HFFc6 (cell line): ENCODE measurements around the gene ARHGEF25. TPM values are rescaled to one million over a fixed set of nuclear protein-coding genes. Genes with fewer than 3 reads are reported as not detected.
A peak's percentile ranks its signal among the peaks of the same experiment; 100 is the strongest.

Source experiments
- DNase-seq: peaks from one replicate; pipeline ENCODE4 v3.0.0-alpha.2; 2018
- H3K27ac Mint-ChIP-seq: 2 replicates; pipeline ENCODE4 v1.8.0; 2020; ENCODE audit warnings: mild to moderate bottlenecking, mixed read lengths
- H3K27me3 Mint-ChIP-seq: 2 replicates; pipeline ENCODE4 v1.8.0; 2021; ENCODE audit warnings: mild to moderate bottlenecking, moderate library complexity, mixed read lengths; ENCODE audit not compliant: insufficient read depth
- H3K36me3 Mint-ChIP-seq: 2 replicates; pipeline ENCODE4 v1.8.0; 2021; ENCODE audit warnings: low read depth, mixed read lengths
- H3K4me1 Mint-ChIP-seq: 2 replicates; pipeline ENCODE4 v1.8.0; 2020; ENCODE audit warnings: low read depth, mixed read lengths
- H3K4me3 Mint-ChIP-seq: 2 replicates; pipeline ENCODE4 v1.8.0; 2020; ENCODE audit warnings: mild to moderate bottlenecking, moderate library complexity, mixed read lengths
- H3K9me3 Mint-ChIP-seq: 2 replicates; pipeline ENCODE4 v1.8.0; 2020; ENCODE audit warnings: mild to moderate bottlenecking, mixed read lengths
- CTCF ChIP-seq: fragments of 200-600 bp; sonication (generic); IDR thresholded peaks from 2 replicates; pipeline ENCODE4 v1.5.0; 2021; ENCODE audit warnings: antibody characterized with exemption, mild to moderate bottlenecking
- total RNA-seq, 6 experiments: library from RNA; stranded (reverse); fragmentation: NEBNext Ultra II Directional; extraction: Animal tissue kit (Norgen Biotek cat#: 25700); gene quantifications; 2 replicates in 1 of 6; 3 replicates in 5 of 6; pipeline ENCODE4 v1.2.3, GENCODE V29; 2021

The ARHGEF25 gene
- total RNA-seq, 6 experiments from 2014 or later = 10.2 to 21.9 (median 11.9) TPM

- no peaks in the 10 kb centered on the region; the same call in 1 of the 2 replicates for H3K36me3 Mint-ChIP-seq
- TF ChIP-seq CTCF = no peak
- H3K9me3 Mint-ChIP-seq = no peaks in the 10 kb centered on the region
- H3K27ac Mint-ChIP-seq = no peak overlapping the region
- peaks cover 26% of the 10 kb centered on the region for H3K4me1 Mint-ChIP-seq
- no peak for DNase-seq
- H3K27me3 Mint-ChIP-seq = peaks cover 4% of the 10 kb centered on the region
- H3K4me3 Mint-ChIP-seq = no peak overlapping the region
These were observed 4.8 kb upstream of the ARHGEF25 start for GRCh38 chr12:57606399-57606798.

GRCh38 chr12:57606821-57607220 lies 4.4 kb upstream of the ARHGEF25 start:
- no peaks in the 10 kb centered on the region; the same call in 1 of the 2 replicates for H3K36me3 Mint-ChIP-seq
- peaks cover 26% of the 10 kb centered on the region for H3K4me1 Mint-ChIP-seq
- no peak overlapping the region for H3K4me3 Mint-ChIP-seq
- H3K9me3 Mint-ChIP-seq = no peaks in the 10 kb centered on the region
- H3K27me3 Mint-ChIP-seq = peaks cover 4% of the 10 kb centered on the region
- no peak for DNase-seq
- no peak overlapping the region for H3K27ac Mint-ChIP-seq
- TF ChIP-seq CTCF = no peak

- no peak for DNase-seq
- Mint-ChIP-seq H3K27ac (no peak overlapping the region), H3K27me3 (peaks cover 4% of the 10 kb centered on the region), H3K4me1 (peaks cover 33% of the 10 kb centered on the region), H3K9me3 (no peaks in the 10 kb centered on the region), H3K4me3 (no peak overlapping the region), H3K36me3 (no peaks in the 10 kb centered on the region)
- TF ChIP-seq CTCF = no peak
These were observed 3.1 kb upstream of the ARHGEF25 start for GRCh38 chr12:57607958-57608663.

- no peak overlapping the region for H3K4me3 Mint-ChIP-seq
- no peak for DNase-seq
- no peak for TF ChIP-seq CTCF
- no peaks in the 10 kb centered on the region for H3K36me3 Mint-ChIP-seq
- peaks cover 24% of the 10 kb centered on the region for H3K4me1 Mint-ChIP-seq
- peaks cover 4% of the 10 kb centered on the region for H3K27me3 Mint-ChIP-seq
- no peak overlapping the region for H3K27ac Mint-ChIP-seq
- H3K9me3 Mint-ChIP-seq = no peaks in the 10 kb centered on the region
These were observed 2.0 kb upstream of the ARHGEF25 start for GRCh38 chr12:57609101-57609780.

DNA sequence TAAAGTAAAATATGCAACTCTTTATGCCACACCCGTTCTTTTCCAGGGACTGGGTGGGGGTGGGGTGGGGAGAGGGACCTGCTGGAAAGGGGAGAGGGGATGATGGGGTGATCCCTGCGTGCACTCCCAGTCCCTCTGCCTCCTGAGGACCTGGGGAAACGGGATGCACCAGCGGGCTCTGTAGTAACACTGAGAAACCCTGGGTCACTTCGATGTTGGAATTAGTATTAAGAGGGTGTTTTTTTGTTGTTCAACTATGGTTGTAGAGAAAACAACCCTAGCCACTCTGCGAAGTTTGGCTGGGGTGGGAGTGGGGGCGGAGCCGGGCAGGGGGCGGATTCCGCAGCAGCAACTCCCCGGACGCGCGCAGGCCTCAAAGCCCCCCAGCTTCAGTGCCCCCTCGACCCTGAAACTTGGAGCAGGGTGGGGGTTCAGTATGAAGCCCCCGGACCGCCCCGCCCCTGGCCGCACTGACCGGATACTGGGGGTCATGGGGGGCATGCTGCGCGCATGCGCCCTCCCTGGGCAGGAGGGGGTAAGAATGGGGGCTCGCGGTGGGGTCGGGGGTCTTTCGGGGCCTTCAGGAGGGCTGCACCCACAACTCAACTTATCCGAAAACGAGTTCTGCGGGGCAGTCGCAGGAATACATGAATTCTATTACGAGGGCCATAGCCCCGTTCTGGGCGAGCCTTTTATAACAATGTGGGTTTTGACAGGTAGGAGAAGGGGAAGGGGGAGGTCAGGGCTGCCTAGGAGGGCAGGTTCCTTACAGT lies 1.3 kb upstream of the ARHGEF25 start:
- TF ChIP-seq CTCF = no peak
- H3K27ac Mint-ChIP-seq = no peak overlapping the region
- H3K36me3 Mint-ChIP-seq = no peaks in the 10 kb centered on the region
- DNase-seq = no peak
- H3K9me3 Mint-ChIP-seq = no peaks in the 10 kb centered on the region
- H3K27me3 Mint-ChIP-seq = peaks cover 4% of the 10 kb centered on the region
- peaks cover 22% of the 10 kb centered on the region for H3K4me1 Mint-ChIP-seq
- peak overlapping the region; percentile 73; the same call in 1 of the 2 replicates for H3K4me3 Mint-ChIP-seq
